HCT116 (cell line): ENCODE results near the gene MAMLD1. TPM values are rescaled to one million over a fixed set of nuclear protein-coding genes. Genes with fewer than 3 reads are reported as not detected.
A peak's percentile ranks its signal among the peaks of the same experiment; 100 is the strongest.

Source experiments
- ATAC-seq: fragments of 200-7000 bp; cut with Tn5 transposase; 2 replicates; pipeline ENCODE4 v1.9.1; 2020; ENCODE audit warnings: mild to moderate bottlenecking, moderate library complexity
- BruUV-seq: library from RNA; stranded (reverse); fragments of 400-500 nt; replicated peaks from 2 replicates; lab custom pipeline; 2021; lab: Mats Ljungman, UMichigan
- CTCF ChIA-PET: fragments of 300-600 bp; sonication (Branson Sonifier 250); formaldehyde crosslinking; loops from one replicate; lab custom pipeline; 2021; ENCODE audit warnings: antibody characterized with exemption; lab: Charles Lee
- POLR2A ChIA-PET: fragments of 300-600, 350-600 bp; sonication (Branson Sonifier 250); formaldehyde crosslinking; loops from one replicate; lab custom pipeline; 2021; ENCODE audit warnings: antibody characterized with exemption; lab: Charles Lee
- RAD21 ChIA-PET, 2 experiments: fragments of 300-600 bp; sonication (Branson Sonifier 250); formaldehyde crosslinking; loops; one replicate each; lab custom pipeline; 2023; ENCODE audit warnings: low total read pairs in 2 of 2; ENCODE audit not compliant: uncharacterized antibody in 2 of 2, unreplicated experiment in 2 of 2, low non-redundant PET in 1 of 2; lab: Charles Lee
- DNase-seq: peaks from one replicate; pipeline ENCODE4 v3.0.0-alpha.2; 2010; ENCODE audit warnings: low read depth, low spot score
- H2AFZ ChIP-seq: fragments of 200-600 bp; shearing (Covaris generic), sonication (generic); 2 replicates; pipeline ENCODE4 v1.6.1; 2017; ENCODE audit warnings: low read depth, mixed run types, mixed read lengths, antibody characterized with exemption, low read length; ENCODE audit not compliant: poor library complexity, severe bottlenecking
- H3K27ac ChIP-seq: 2 replicates; pipeline ENCODE4 v1.5.1; 2012; ENCODE audit warnings: low read depth, low read length
- H3K27me3 ChIP-seq: fragments of 200-600 bp; sonication (generic); 2 replicates; pipeline ENCODE4 v1.6.1; 2016; ENCODE audit warnings: mixed run types, low read length, mixed read lengths; ENCODE audit not compliant: insufficient read depth
- H3K36me3 ChIP-seq, 2 experiments: fragments of 200-500 bp in 1 of 2; fragments of 200-600 bp in 1 of 2; sonication (Bioruptor generic) in 1 of 2; sonication (generic) in 1 of 2; 2 replicates each; pipeline versions ENCODE4 v1.5.1 to v1.6.1; 2014 to 2016; ENCODE audit warnings: low read length in 2 of 2, inconsistent platforms in 1 of 2, mixed read lengths in 1 of 2, mixed run types in 1 of 2; ENCODE audit not compliant: insufficient read depth in 2 of 2, control insufficient read depth in 1 of 2
- H3K4me1 ChIP-seq, 2 experiments: fragments of 200-600 bp in 1 of 2; sonication (generic) in 1 of 2; 2 replicates each; pipeline versions ENCODE4 v1.5.1 to v1.6.1; 2012 to 2017; ENCODE audit warnings: low read length in 2 of 2, inconsistent platforms in 1 of 2, mild to moderate bottlenecking in 1 of 2, mixed read lengths in 1 of 2, mixed run types in 1 of 2, moderate library complexity in 1 of 2; ENCODE audit not compliant: insufficient read depth in 2 of 2, control insufficient read depth in 1 of 2
- H3K4me2 ChIP-seq: fragments of 200-600 bp; sonication (generic); 2 replicates; pipeline ENCODE4 v1.6.1; 2017; ENCODE audit warnings: mixed run types, low read length, mixed read lengths
- H3K4me3 ChIP-seq, 2 experiments: fragments of 200-600 bp in 1 of 2; sonication (generic) in 1 of 2; replicated peaks in 1 of 2; 2 replicates each; pipeline ENCODE4 v1.5.1; 2011 to 2016; ENCODE audit warnings: low read length in 2 of 2, control low read depth in 1 of 2, low read depth in 1 of 2, mild to moderate bottlenecking in 1 of 2, mixed read lengths in 1 of 2, mixed run types in 1 of 2
- H3K79me2 ChIP-seq: fragments of 200-600 bp; sonication (generic); 2 replicates; pipeline ENCODE4 v1.6.1; 2017; ENCODE audit warnings: mild to moderate bottlenecking, mixed run types, low read length, moderate library complexity, mixed read lengths; ENCODE audit not compliant: insufficient read depth
- H3K9ac ChIP-seq: fragments of 200-600 bp; sonication (generic); 2 replicates; pipeline ENCODE4 v1.6.1; 2016; ENCODE audit warnings: low read length, mixed read lengths
- H3K9me2 ChIP-seq: fragments of 200-600 bp; sonication (generic), shearing (Covaris generic); 2 replicates; pipeline ENCODE4 v1.6.1; 2017; ENCODE audit warnings: mixed run types, mild to moderate bottlenecking, moderate library complexity; ENCODE audit not compliant: insufficient read depth
- H3K9me3 ChIP-seq, 2 experiments: fragments of 200-500 bp in 1 of 2; fragments of 200-600 bp in 1 of 2; sonication (Bioruptor generic) in 1 of 2; sonication (generic) in 1 of 2; 2 replicates each; pipeline ENCODE4 v1.6.1; 2014 to 2017; ENCODE audit warnings: low read length in 2 of 2, mixed read lengths in 2 of 2, inconsistent platforms in 1 of 2, low read depth in 1 of 2, mild to moderate bottlenecking in 1 of 2, mixed run types in 1 of 2, moderate library complexity in 1 of 2; ENCODE audit not compliant: control insufficient read depth in 1 of 2, insufficient read depth in 1 of 2
- H4K20me1 ChIP-seq: fragments of 200-600 bp; sonication (generic), shearing (Covaris generic); 2 replicates; pipeline ENCODE4 v1.6.1; 2017; ENCODE audit warnings: mixed run types, mild to moderate bottlenecking, moderate library complexity; ENCODE audit not compliant: insufficient read depth
- CEBPB ChIP-seq: IDR thresholded peaks from 2 replicates; pipeline ENCODE4 v1.6.1; 2012; ENCODE audit warnings: low read depth
- CTCF ChIP-seq, 3 experiments: fragments of 200-600 bp in 1 of 3; sonication (generic) in 1 of 3; IDR thresholded peaks in 2 of 3; conservative IDR thresholded peaks in 1 of 3; 2 replicates each; pipeline ENCODE4 v1.5.1; 2012 to 2017; ENCODE audit warnings: low read depth in 2 of 3, low read length in 2 of 3, antibody characterized with exemption in 1 of 3, borderline replicate concordance in 1 of 3, control low read depth in 1 of 3, mild to moderate bottlenecking in 1 of 3, mixed read lengths in 1 of 3, mixed run types in 1 of 3, moderate library complexity in 1 of 3; ENCODE audit not compliant: insufficient read depth in 1 of 3
- EGR1 ChIP-seq: IDR thresholded peaks from 2 replicates; pipeline ENCODE4 v1.6.1; 2012; ENCODE audit warnings: low read depth
- ELF1 ChIP-seq: IDR thresholded peaks from 2 replicates; pipeline ENCODE4 v1.6.1; 2012; ENCODE audit warnings: low read depth, borderline replicate concordance
- POLR2A ChIP-seq: IDR thresholded peaks from 2 replicates; pipeline ENCODE4 v1.7.0; 2011; ENCODE audit warnings: borderline replicate concordance; ENCODE audit not compliant: insufficient read depth, insufficient read length; ENCODE audit errors: extremely low read depth
- RAD21 ChIP-seq: IDR thresholded peaks from 2 replicates; pipeline ENCODE4 v1.6.1; 2012; ENCODE audit warnings: low read depth, mild to moderate bottlenecking
- SP1 ChIP-seq: IDR thresholded peaks from 2 replicates; pipeline ENCODE4 v1.6.1; 2012; ENCODE audit warnings: low read depth
- YY1 ChIP-seq: IDR thresholded peaks from 2 replicates; pipeline ENCODE4 v1.6.1; 2011; ENCODE audit warnings: low read length, low read depth, moderate library complexity, mild to moderate bottlenecking; ENCODE audit not compliant: insufficient replicate concordance; ENCODE audit errors: extremely low read depth
- ZNF274 ChIP-seq: fragments of 200-500 bp; sonication (Bioruptor generic); IDR thresholded peaks from 2 replicates; pipeline ENCODE4 v1.6.1; 2014; ENCODE audit warnings: mild to moderate bottlenecking, low read depth, low read length, inconsistent platforms
- intact Hi-C: fragments of 100-400 bp; cut with micrococcal nuclease; formaldehyde crosslinking; loops from 2 replicates; pipeline ENCODE4 v1.10.0; 2022
- total RNA-seq: library from RNA; stranded (reverse); gene quantifications from one replicate; pipeline ENCODE4 v1.2.1, GENCODE V29; 2021; ENCODE audit not compliant: unreplicated experiment

Gene MAMLD1
- total RNA-seq, 1 experiment from 2014 or later, result 3.6 TPM

GRCh38 chrX:150486011-150486410, 122.9 kb downstream of the MAMLD1 start:
- no peak overlapping the region for H3K9ac ChIP-seq
- intact Hi-C loops, result loop anchor here (2.0 to 5.0 kb wide), 2 partner anchors 119 to 523 kb away; no protein-coding TSS in a partner anchor
- DNase-seq (peak; percentile 24), ATAC-seq (peak; percentile 86)
- no peaks in the 10 kb centered on the region for H3K9me3 ChIP-seq
- no peak overlapping the region for H3K27ac ChIP-seq
- H3K27me3 ChIP-seq, result no peaks in the 10 kb centered on the region
- no TSS peak for BruUV-seq
- TF ChIP-seq CTCF (IDR thresholded peaks at IDR 0.05 in 2 of 3, conservative IDR thresholded peaks at IDR 0.05 in 1 of 3; ENCODE audit: borderline replicate concordance in 1 of 3, insufficient read depth in 1 of 3, low read depth in 2 of 3, low read length in 2 of 3) (peak; percentile 55 to 77 (median 61)), RAD21 (peak; percentile 59), POLR2A (no peak)
- no peak overlapping the region for H3K4me2 ChIP-seq
- H3K4me3 ChIP-seq, result no peak overlapping the region
- no peaks in the 10 kb centered on the region for H3K9me2 ChIP-seq
- no peaks in the 10 kb centered on the region for H4K20me1 ChIP-seq
- H3K4me1 ChIP-seq, result peaks cover 3 to 16% of the 10 kb centered on the region in 2 experiments; a peak in 3 of 4 replicates
- CTCF ChIA-PET, result interaction anchor here (0.6 to 1.2 kb wide), 4 partner anchors 9 to 546 kb away, joined by 3 to 4 read pairs (median 4); no protein-coding TSS in a partner anchor
- RAD21 ChIA-PET, result no interaction called here
- no peaks in the 10 kb centered on the region for H3K36me3 ChIP-seq
- no peak overlapping the region for H2AFZ ChIP-seq
- no peaks in the 10 kb centered on the region for H3K79me2 ChIP-seq
- POLR2A ChIA-PET, result no interaction called here

DNA sequence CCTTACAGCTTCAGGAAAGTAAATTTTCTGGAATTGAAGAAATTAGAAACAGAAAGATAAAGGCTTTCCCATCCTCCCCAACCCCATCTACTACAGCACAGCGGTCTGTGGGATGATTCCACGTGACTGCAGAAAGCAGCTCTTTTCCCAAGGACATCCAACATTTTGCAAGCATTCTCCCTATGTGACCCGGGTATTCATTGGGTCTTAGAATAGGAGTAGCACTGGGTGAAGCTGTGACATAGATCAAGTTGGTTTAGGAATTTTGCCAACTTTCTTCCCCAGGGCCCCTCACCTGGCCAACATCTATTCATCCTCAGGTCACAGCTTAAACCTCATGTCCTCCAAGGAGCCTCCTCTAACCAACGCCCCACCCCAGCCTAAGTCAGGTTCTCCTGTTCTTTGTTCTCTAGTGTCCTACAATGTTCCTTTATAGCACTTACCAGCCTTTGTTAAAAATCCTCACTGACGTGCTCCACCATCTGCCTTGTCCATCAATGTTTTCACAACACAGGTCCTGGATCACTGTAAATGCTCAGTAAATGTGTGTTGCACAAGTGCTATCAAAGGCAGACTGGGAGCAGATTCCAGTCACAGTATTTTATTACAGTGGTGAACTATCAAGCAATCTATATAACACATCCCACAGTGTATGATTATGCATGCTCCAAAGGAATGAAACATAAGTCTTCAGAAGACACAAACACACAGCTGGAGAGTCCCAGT, 124.4 kb downstream of the MAMLD1 start:
- no TSS peak for BruUV-seq
- intact Hi-C loops, result loop anchor here (2.0 to 5.0 kb wide), 2 partner anchors 120 to 525 kb away; no protein-coding TSS in a partner anchor

More for the DNA sequence above, 124.4 kb downstream of the MAMLD1 start:
- Histone ChIP-seq H3K9me3 (no peaks in the 10 kb centered on the region), H3K4me1 (peaks cover 3 to 10% of the 10 kb centered on the region in 2 experiments; a peak in 3 of 4 replicates), H4K20me1 (no peaks in the 10 kb centered on the region), H3K9ac (no peak overlapping the region), H2AFZ (no peak overlapping the region), H3K4me2 (no peak overlapping the region), H3K36me3 (no peaks in the 10 kb centered on the region), H3K9me2 (no peaks in the 10 kb centered on the region), H3K4me3 (no peak overlapping the region), H3K79me2 (no peaks in the 10 kb centered on the region), H3K27me3 (no peaks in the 10 kb centered on the region), H3K27ac (no peak overlapping the region)
- no peak for TF ChIP-seq CEBPB
- TF ChIP-seq EGR1, result no peak
- no peak for TF ChIP-seq CTCF (IDR thresholded peaks at IDR 0.05 in 2 of 3, conservative IDR thresholded peaks at IDR 0.05 in 1 of 3; ENCODE audit: borderline replicate concordance in 1 of 3, insufficient read depth in 1 of 3, low read depth in 2 of 3, low read length in 2 of 3)
- no peak for TF ChIP-seq SP1
- no peak for TF ChIP-seq YY1
- TF ChIP-seq ZNF274, result no peak
- TF ChIP-seq ELF1, result no peak
- RAD21 ChIA-PET, result no interaction called here
- CTCF ChIA-PET, result no interaction called here
- no peak for ATAC-seq
- DNase-seq, result no peak
- POLR2A ChIA-PET, result no interaction called here
